GM19467 (cell line): ENCODE measurements around the gene HOXA10.
A peak's percentile ranks its signal among the peaks of the same experiment; 100 is the strongest.

Experiments used
- ATAC-seq: cut with Tn5 transposase; IDR thresholded peaks from one replicate; pipeline ENCODE4 v1.9.1; 2021; ENCODE audit warnings: mild to moderate bottlenecking, moderate library complexity; ENCODE audit not compliant: unreplicated experiment

HOXA10 gene

GRCh38 chr7:27157702-27158431 is 16.3 kb downstream of the HOXA10 start:
- no peak for ATAC-seq

GRCh38 chr7:27156916-27157701 is 17.0 kb downstream of the HOXA10 start:
- ATAC-seq = no peak

DNA sequence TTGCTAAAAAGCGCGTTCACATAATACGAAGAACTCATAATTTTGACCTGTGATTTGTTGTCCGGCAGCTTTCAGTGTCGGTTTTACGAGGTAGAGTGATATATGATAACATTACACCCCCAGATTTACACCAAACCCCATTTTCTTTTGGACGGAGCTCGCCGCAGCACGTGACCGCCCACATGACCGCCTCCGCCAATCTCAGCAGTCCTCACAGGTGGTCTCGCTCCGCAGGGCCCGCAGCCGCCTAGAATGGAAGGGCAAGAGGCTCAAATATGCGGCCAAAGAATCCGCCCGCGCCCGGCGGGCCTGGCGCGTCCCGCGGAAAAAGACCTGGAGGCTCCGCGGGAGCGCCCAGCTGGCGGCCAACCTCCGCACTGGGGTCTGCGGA is 17.6 kb downstream of the HOXA10 start, which contains the start of gene HOXA7:
TSS of gene HOXA7 (minus strand) at position 168 of the 391 bp plus-strand sequence. CDS start at position 38, 130 bp downstream.
- no peak for ATAC-seq

- no peak for ATAC-seq
Measured at GRCh38 chr7:27155816-27156507, 18.2 kb downstream of the HOXA10 start.

GRCh38 chr7:27154901-27155815 is 19.0 kb downstream of the HOXA10 start:
- ATAC-seq = no peak

GRCh38 chr7:27154369-27154768 is 19.8 kb downstream of the HOXA10 start:
- ATAC-seq = no peak

DNA sequence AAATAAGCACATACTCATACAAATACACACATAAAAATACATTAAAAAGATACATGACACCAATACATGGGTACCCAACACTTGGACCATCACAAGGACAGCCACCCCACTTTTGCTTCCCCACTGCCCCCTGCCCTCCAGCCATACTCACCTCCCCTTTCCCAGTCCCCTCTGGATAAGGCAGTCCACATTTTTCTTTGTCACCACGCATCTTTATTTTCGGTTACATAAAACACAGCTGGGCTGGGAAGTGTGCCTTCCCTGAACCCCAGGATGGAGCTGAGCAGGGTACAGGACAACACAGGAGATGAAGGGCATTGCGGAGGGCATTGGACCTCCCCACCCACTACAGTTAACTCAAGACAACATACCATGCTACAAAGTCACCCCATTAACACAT is 20.6 kb downstream of the HOXA10 start:
- ATAC-seq = no peak

DNA sequence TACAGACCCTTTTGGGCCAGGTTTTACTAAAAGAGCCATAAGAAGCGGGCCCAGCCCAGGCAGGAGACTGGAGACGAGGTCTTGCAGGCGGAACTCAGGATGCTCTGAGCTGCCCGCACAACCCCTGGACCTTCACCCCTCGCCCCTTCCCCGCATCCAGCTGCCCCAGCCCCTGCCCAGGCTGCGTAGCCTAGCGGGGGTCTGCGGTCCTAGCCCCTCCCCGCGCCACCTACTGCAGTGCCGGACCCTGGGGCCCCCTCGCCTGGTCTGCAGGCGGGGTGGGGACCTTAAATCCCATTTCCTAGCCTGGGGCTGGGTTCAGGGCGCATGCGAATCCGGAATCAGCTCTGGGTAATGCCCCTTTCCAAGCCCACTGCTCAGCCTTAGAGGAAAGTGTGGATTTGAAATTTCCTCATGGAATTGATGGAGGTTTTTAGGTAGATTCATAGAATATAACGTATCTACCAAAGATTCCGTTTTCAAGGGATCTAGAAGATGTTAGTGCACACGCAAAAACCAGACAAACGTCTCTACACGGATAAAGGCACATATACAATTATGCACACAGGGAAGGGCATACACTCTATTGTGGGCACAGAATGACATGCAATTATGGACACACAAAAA is 21.2 kb downstream of the HOXA10 start:
- ATAC-seq = no peak

GRCh38 chr7:27151931-27152815 is 21.9 kb downstream of the HOXA10 start, which contains the start of gene HOXA3:
TSS of gene HOXA3 (minus strand) at chr7:27152583. CDS start at chr7:27110640, 41,943 bp downstream.
- no peak for ATAC-seq

DNA sequence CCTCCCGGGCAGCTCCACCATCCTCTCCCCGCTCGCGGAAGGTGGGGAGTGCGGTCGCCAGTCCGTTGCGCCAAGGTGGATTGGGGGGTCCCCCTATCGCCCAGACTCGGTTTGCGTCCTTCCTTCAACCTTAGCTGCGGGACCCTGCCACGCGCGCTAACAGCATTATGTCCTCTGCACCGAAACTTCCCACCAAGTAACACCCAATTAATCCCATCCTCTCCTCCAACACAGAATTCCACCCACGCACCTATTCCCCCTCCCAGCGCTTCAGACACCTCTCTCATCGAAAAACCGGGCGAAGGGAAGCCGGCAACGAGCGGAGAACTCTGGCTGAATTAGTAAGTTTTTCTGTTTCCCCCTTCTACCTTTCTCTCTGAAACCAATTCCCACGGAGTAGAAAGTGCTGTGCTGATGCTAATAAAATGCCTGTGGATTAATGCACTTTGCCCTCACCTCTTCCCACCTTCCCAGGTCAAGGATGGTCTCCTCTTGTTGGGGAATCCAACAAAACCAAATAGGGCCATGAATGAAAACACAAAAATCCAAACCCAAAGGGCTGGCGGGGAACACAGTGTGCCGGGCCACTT is 22.7 kb downstream of the HOXA10 start:
- ATAC-seq = no peak

DNA sequence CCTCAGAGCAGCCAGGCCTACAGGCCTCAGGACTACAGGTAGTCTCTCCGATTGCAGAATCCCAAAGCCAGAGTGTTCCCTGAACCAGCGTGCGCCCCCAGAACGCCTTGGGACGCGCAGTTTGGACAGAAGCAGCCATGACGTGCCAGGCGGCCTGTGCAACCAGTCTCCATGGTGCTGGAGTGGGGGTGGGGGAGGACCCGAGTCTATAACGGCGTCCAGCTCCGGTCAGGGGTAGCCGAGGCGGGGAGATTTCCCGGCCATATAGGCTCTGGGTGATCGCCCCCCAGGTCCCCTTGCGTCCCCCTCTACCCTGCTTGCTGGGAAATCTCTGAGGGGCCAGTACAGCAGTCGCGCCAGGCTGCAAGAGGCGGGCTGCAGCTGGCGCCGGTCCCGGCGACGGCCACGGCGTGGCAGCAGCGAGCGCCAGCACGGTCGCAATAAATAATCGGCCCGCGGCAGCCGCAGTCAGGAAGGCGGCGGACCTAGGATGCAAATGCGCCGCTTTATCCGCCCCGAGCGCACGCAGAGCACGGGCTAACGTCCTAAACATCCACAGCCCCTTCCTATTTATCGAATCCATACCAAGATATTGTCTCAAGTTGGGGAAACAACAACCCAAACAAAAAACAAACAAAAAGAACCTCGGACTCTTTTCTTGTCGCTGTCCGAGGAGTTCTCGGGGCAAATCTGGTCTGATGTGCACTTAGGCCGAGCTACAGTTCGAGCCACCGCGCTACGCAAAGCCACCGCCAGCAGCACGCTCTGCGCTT is 23.4 kb downstream of the HOXA10 start:
- peak; percentile 76 for ATAC-seq

GRCh38 chr7:27149842-27150567 is 24.1 kb downstream of the HOXA10 start:
- no peak for ATAC-seq

- ATAC-seq = no peak
Measured at GRCh38 chr7:27148756-27149641, 25.1 kb downstream of the HOXA10 start.

GRCh38 chr7:27148031-27148755 is 25.9 kb downstream of the HOXA10 start:
- ATAC-seq = no peak

DNA sequence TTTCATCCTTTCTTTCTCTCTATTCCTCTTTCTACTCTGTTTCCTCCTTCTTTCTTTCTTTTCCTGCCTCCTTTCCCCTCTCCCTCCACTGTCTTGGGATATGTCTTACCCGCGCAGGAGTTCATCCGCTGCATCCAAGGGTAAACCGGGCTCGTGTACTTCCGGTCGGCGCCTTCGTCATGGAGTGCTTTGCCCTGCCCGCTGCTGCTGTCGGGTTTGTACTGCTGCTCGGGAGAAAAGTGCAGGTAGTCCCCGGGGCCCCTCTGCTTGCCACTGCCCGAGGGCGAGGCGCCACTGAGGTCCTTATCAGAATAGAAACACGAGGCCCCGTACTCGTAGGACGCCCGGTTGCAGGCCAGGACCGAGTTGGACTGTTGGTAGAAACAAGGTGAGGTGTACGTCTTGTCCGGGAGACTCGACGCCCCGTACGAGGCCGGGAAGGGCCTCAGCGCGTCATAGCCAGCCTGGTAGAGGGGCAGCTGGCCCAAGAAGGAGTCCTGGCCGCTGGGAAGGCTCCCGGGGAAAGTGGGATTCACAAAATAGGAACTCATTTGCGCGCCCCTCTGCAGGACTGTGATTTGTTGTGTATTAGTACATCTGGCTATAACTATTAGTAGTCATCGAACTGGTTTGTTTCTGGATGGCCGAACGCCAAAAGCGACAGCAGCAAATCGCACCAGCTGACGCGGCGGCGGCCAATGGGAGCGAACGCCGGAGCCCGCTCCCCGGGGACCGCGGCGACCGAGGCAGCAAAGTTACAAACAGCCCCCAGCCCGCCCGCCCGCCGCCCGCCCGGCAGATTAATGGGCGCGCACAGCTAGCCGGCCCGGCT is 26.7 kb downstream of the HOXA10 start, which contains the start of gene HOXA6:
TSS of gene HOXA6 (minus strand) at position 576 of the 832 bp plus-strand sequence. CDS start at position 551, 25 bp downstream.
- no peak for ATAC-seq
